Measurements from ENCODE around the gene OSBPL2.

- no peak for TF ChIP-seq CTCF (IDR thresholded peaks at IDR 0.05)
- TF ChIP-seq POLR2AphosphoS5 (IDR thresholded peaks at IDR 0.05; ENCODE audit: low read depth, low read length) = no peak
- no peak for TF ChIP-seq SIN3A (IDR thresholded peaks at IDR 0.05; ENCODE audit: borderline replicate concordance, insufficient read depth, low read depth, low read length)
- no peak for TF ChIP-seq REST (IDR thresholded peaks at IDR 0.05; ENCODE audit: insufficient read depth in 1 of 2, low read depth in 2 of 2, low read length in 1 of 2)
- no peak for TF ChIP-seq TCF7L2 (IDR thresholded peaks at IDR 0.05; ENCODE audit: low read depth, low read length)
Measured at GRCh38 chr20:62285151-62285550, 46.8 kb downstream of the OSBPL2 start.
